BJ (cell line): ENCODE data around the gene RERE. TPM values are rescaled to one million over a fixed set of nuclear protein-coding genes. Genes with fewer than 3 reads are reported as not detected.
"Not testable (repeated sequence)": the region's sequence is repeated elsewhere in the genome, so short reads cannot be mapped to it uniquely, and the experiment has no call there.

Experiments
- CTCF ChIA-PET: fragments of 350-600 bp; formaldehyde crosslinking; extraction: SDS; loops from one replicate; lab custom pipeline; 2021; ENCODE audit warnings: antibody characterized with exemption, inconsistent platforms; lab: Yijun Ruan, JAX
- POLR2A ChIA-PET: fragments of 300-600 bp; sonication (Branson Sonifier 250); formaldehyde crosslinking; extraction: SDS; loops from one replicate; lab custom pipeline; 2021; ENCODE audit warnings: antibody characterized with exemption; lab: Charles Lee
- DNase-seq: peaks from one replicate; pipeline ENCODE4 v3.0.0-alpha.2; 2011; ENCODE audit warnings: low read depth
- H3K27me3 ChIP-seq: 2 replicates; pipeline ENCODE4 v1.6.0; 2011; ENCODE audit warnings: low read length; ENCODE audit not compliant: control insufficient read depth, insufficient read depth
- H3K36me3 ChIP-seq: 2 replicates; pipeline ENCODE4 v1.5.1; 2011; ENCODE audit warnings: low read length; ENCODE audit not compliant: control insufficient read depth, insufficient read depth
- H3K4me3 ChIP-seq: 2 replicates; pipeline ENCODE4 v1.5.1; 2011; ENCODE audit warnings: low read depth, mild to moderate bottlenecking, control low read depth, low read length
- CTCF ChIP-seq: IDR thresholded peaks from 2 replicates; pipeline ENCODE4 v1.5.1; 2011; ENCODE audit warnings: low read depth, mild to moderate bottlenecking, control low read depth, inconsistent platforms, low read length, moderate library complexity; ENCODE audit not compliant: insufficient read depth
- polyA plus RNA-seq: library from polyadenylated mRNA; depleted of rRNA; stranded (reverse); fragments of >200 nt; gene quantifications from 2 replicates; pipeline ENCODE4 v1.2.3, GENCODE V29; 2011

The RERE gene
- polyA plus RNA-seq, 1 experiment: 3.8 TPM

DNA sequence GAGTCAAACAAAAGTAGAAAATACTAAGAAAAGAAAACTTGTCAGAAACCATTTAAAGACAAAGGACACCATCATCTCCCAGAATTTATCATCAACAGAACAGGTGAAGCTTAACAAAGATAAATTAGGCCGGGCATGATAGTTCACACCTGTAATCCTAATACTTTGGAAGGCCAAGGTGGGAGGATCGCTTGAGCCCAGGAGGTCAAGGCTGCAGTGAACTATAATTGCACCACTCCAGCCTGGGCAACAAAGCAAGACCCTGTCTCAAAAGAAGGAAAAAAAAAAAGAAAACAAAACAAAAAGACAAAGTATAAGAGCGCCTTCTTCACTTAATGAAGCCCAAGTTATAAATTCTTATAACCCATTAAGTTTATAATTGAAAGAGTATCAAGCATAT is 25.6 kb downstream of the RERE start:
- H3K27me3 ChIP-seq: no peaks in the 10 kb centered on the region
- CTCF ChIA-PET: interaction anchor here (0.6 kb wide), 1 partner anchor 257 kb away, joined by 3 read pairs; no protein-coding TSS in a partner anchor
- POLR2A ChIA-PET: no interaction called here
- TF ChIP-seq CTCF: no peak
- DNase-seq: no peak
- H3K4me3 ChIP-seq: no peak overlapping the region
- H3K36me3 ChIP-seq: no peaks in the 10 kb centered on the region

- Histone ChIP-seq H3K27me3 (no peaks in the 10 kb centered on the region), H3K4me3 (no peak overlapping the region), H3K36me3 (no peaks in the 10 kb centered on the region)
- TF ChIP-seq CTCF: no peak
- CTCF ChIA-PET: no interaction called here
- POLR2A ChIA-PET: no interaction called here
- no peak for DNase-seq
Observed at GRCh38 chr1:8790987-8791386, 26.5 kb downstream of the RERE start.

DNA sequence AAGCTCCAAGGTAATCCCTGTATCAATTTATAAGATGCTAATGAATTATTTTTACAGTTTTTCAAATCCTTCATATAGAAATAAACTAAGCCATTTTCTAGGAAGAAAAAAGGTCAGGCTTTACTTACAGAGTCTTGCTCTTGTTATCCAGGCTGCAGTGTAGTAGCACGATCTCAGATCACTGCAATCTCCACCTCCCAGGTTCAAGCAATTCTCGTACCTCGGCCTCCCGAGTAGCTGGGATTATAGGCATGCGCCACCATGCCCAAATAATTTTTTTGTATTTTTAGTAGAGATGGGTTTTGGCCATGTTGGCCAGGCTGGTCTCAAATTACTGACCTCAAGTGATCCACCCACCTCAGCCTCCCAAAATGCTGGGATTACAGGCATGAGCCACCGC is 27.0 kb downstream of the RERE start:
- ChIA-PET POLR2A (no interaction called here), CTCF (no interaction called here)
- TF ChIP-seq CTCF: no peak
- H3K27me3 ChIP-seq: no peaks in the 10 kb centered on the region
- no peak for DNase-seq
- no peak overlapping the region for H3K4me3 ChIP-seq
- no peaks in the 10 kb centered on the region for H3K36me3 ChIP-seq

DNA sequence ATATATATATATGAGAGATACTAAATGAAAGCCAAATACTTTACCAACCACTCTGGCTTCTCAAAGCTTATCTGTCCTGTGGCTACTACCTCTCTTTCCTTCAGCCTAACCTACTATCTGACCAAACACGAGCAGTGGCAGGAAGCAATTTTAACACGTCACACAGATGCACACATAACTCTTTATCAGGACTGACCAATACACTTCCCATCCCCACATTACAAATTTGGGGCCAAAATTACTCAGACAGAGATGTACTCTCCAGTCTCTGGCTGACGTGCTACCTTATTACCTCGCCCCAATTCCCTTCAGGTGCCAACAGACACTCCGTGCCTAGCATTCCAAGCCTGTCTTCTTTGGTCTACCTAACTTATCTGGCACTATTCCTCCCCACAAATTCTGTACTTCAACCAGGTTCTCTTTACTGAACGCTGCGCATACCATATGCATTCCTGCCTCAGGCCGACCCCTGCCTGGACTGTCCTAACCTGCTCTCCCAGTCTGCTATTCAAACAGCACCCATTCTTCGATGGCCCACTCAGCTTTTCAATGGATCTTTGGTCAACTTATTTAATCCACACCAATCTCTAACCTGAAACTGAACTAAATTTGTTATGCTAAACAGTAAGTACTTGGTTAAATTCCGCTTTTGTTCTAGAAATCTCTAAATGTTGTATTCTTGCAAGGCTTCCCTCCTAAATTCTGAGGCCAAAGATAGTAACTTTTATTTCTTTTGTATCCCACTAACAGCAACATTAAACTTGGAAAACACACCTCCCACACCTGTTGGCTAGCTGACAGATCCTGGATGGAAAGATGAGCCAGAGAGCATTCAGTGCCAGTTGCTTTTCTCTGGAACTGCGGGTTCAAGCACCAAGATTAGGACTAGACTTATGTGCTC is 27.9 kb downstream of the RERE start:
- CTCF ChIA-PET: no interaction called here
- TF ChIP-seq CTCF: no peak
- Histone ChIP-seq H3K36me3 (no peaks in the 10 kb centered on the region), H3K4me3 (no peak overlapping the region), H3K27me3 (no peaks in the 10 kb centered on the region)
- DNase-seq: no peak
- POLR2A ChIA-PET: no interaction called here

DNA sequence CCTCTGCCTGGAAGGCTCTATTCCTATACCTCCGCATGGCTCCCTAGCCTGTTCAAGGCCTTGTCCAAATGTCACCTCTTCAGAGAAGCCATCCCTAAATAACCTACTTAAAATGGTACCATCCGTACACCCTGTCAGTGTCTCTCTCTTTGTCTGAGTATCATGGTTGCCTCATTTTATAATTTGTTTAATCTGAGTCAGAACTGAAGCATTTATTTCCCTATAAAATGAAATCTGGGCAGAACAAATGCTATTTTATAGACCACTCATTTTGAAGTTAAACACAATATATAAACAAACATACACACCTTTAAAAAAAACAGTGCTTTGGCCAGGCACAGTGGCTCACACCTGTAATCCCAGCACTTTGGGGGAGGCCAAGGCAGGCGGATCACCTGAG is 30.2 kb downstream of the RERE start:
- CTCF ChIA-PET: interaction anchor here (1.8 kb wide), 1 partner anchor 10 kb away, joined by 5 read pairs; no protein-coding TSS in a partner anchor
- no peaks in the 10 kb centered on the region for H3K36me3 ChIP-seq
- H3K4me3 ChIP-seq: no peak overlapping the region
- POLR2A ChIA-PET: no interaction called here
- DNase-seq: no peak
- no peak for TF ChIP-seq CTCF
- H3K27me3 ChIP-seq: no peaks in the 10 kb centered on the region

- POLR2A ChIA-PET, H3K27me3 ChIP-seq, H3K4me3 ChIP-seq, DNase-seq, H3K36me3 ChIP-seq: not testable (repeated sequence)
- CTCF ChIA-PET: interaction anchor here (0.6 to 1.8 kb wide), 3 partner anchors 9 to 45 kb away, joined by 3 to 5 read pairs (median 3); no protein-coding TSS in a partner anchor
Observed at GRCh38 chr1:8786204-8786603, 31.2 kb downstream of the RERE start.
